GM04504 (cell line): ENCODE data around the gene PHLDA2.

Experiments
- DNase-seq: peaks from one replicate; pipeline ENCODE4 v3.0.0-alpha.2; 2012; ENCODE audit warnings: low read depth

Gene PHLDA2

DNA sequence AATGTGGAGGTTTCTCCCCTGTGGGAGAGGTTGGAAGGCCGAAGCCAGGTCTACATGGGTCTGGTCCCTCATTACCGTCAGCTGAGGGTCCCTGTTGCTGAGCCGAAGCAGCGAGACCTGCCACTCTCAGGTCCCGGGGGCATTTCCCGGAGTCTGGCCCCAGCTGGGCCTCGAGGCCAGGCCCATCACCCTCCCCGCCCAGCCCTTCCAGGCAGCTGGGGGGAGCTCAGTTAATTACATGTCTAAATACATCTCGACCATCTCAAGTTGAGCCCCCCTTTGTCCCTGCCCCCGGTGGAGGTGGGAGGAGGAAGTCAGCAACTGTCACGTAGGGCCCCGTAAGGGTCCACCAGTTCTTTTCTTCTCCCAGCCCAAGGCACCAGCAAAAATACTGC, 47.2 kb downstream of the PHLDA2 start:
- DNase-seq: no peak

DNA sequence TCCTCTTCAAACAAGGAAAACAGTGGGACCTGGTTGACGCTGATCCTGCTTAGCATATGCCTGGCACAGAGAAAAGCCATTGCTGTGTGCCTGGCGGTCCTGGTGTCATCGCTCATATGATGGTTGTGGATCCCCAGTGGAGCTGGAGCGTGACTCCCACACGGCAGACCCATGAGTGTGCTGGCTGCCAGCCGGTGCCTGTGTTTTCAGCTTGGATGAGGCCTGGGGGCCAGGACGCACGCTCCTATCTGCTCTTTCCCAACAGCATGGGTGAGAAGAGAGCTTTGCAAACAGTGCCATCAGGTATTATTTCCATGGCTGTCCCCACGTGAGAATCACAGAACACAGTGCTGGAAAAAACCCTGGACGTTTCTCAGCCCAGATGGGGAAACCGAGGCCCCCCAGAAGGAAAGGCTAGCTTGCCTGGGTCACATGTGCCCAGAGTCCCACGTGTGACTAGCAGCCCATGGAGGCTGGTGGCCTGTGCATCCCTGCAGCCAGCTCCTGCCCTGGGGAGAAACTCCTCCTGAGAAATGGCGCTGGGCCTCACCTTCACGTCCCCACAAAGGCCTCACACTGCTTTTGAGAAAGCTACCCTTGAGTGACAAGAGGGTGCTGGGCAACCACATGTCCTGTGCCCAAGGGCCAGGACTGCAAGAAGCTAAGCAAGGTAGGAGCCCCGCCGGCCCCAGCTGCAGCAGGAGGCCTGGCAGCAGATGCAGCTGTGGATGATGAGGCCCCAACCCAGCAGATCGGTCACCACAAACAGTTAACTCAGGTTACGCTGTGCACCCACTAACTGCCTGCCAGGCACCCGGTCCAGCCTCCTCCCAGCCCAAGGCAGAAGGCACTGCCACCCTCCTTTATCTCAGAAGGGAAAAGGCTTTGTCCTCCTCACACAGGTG, 47.9 kb downstream of the PHLDA2 start:
- DNase-seq: no peak

DNA sequence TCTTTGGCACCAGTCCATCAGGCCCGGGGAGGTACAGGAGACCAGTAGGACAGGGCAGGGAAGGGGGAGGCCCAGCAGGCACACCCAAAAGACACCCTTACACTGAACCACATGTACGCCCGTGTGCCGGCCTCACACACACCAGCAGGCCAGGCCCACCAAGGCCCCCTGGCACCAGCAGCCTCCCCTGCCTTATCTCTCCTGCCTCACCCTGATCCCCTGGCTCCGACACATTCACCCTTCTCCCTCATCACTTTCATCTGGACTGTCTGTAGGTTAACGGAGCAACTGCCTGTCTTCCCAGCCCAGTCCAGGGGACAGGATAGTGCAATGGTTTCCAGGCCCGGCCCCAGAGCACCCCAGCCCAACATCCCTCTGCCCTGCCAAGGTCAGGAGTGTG, 48.6 kb downstream of the PHLDA2 start:
- no peak for DNase-seq

DNA sequence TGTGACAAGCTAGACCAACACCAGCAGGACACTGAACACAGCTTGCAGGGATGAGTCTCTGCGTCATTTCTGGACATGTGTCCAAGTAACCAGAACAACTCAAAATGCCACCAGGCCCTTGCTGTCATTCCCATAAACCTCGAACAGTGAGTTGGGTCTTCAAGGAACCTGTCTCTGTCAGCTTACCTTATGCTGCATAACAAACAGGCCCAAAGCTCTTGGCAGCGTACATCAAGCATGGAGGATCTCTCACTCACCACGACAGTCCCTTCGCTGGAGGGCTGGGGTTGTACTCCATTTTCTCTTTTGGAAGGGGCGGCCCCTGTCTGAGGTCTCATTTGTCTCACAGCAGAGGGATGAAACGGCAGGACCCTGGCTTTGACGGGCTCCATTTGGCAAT, 50.4 kb downstream of the PHLDA2 start:
- no peak for DNase-seq
